Lower lobe of right lung (tissue), 2 donors: ENCODE results near the gene C3. TPM values are rescaled to one million over a fixed set of nuclear protein-coding genes. Genes with fewer than 3 reads are reported as not detected.
"Not testable (repeated sequence)": the region's sequence is repeated elsewhere in the genome, so short reads cannot be mapped to it uniquely, and the experiment has no call there.

Experiments used
- ATAC-seq, 2 donors: fragments of 200-7000 bp; cut with Tn5 transposase; one replicate each; pipeline ENCODE4 v1.9.1; 2020 to 2022; ENCODE audit warnings: mild to moderate bottlenecking in 2 of 2, moderate library complexity in 2 of 2
- DNase-seq: peaks from one replicate; pipeline ENCODE4 v3.0.0-alpha.2; 2020
- H3K27ac ChIP-seq: fragments of 200-600 bp; one replicate; pipeline ENCODE4 v1.8.0; 2022
- H3K27me3 ChIP-seq: fragments of 200-600 bp; one replicate; pipeline ENCODE4 v1.8.0; 2022; ENCODE audit warnings: low read depth
- H3K36me3 ChIP-seq: fragments of 200-600 bp; one replicate; pipeline ENCODE4 v1.8.0; 2022; ENCODE audit warnings: mild to moderate bottlenecking
- H3K4me1 ChIP-seq: fragments of 200-600 bp; one replicate; pipeline ENCODE4 v1.8.0; 2022
- H3K4me3 ChIP-seq: fragments of 200-600 bp; one replicate; pipeline ENCODE4 v1.8.0; 2022; ENCODE audit warnings: mild to moderate bottlenecking
- H3K9me3 ChIP-seq: fragments of 200-600 bp; one replicate; pipeline ENCODE4 v1.8.0; 2022
- intact Hi-C: fragments of 100-400 bp; cut with DNase I; formaldehyde crosslinking; loops from one replicate; pipeline ENCODE4 v1.11.0; 2022
- total RNA-seq: library from RNA; stranded (reverse); fragmentation: NEBNext Ultra II Directional; extraction: Animal tissue kit (Norgen Biotek cat#: 25700); gene quantifications from one replicate; pipeline ENCODE4 v1.2.1, GENCODE V29; 2021
- TF ChIP-seq, protein P1 (sequence below): fragments of 200-600 bp; IDR thresholded peaks from one replicate; pipeline ENCODE4 v1.8.0; 2022; ENCODE audit warnings: antibody characterized with exemption, mild to moderate bottlenecking
- donor health status: DM: no; HTN: yes; CAD: no; lungs with severe emphysema.

C3 gene
- total RNA-seq, 1 donor from 2014 or later: 1,321 TPM

DNA sequence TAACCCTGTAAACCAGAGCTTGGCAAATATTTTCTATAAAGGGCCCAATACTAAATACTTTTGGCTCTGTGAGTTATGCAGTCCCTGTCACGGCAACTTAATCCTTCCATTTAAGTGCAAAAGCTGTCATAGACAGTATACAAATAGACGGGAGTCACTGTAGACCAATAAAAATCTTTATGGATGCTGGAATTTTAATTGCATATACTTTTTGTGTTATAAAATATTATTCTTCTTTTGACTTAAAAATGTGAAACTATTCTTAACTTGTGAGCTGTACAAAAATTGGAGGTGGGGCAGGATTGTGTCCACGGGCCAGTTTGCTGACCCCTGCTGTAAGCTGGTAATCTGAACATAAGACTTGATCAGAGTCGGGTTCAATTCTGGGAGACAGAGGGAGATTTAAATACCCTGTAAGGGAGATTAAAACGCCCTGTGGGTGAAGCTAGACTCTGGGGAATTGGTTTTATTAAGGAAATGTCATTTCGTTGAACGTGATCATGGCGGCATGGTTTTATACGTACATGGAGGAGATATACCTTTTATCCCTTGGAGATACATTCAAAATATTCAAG is 72.2 kb downstream of the C3 start:
- no peak overlapping the region for H3K27ac ChIP-seq
- ATAC-seq (no peak), DNase-seq (no peak)
- TF ChIP-seq, protein P1, sequence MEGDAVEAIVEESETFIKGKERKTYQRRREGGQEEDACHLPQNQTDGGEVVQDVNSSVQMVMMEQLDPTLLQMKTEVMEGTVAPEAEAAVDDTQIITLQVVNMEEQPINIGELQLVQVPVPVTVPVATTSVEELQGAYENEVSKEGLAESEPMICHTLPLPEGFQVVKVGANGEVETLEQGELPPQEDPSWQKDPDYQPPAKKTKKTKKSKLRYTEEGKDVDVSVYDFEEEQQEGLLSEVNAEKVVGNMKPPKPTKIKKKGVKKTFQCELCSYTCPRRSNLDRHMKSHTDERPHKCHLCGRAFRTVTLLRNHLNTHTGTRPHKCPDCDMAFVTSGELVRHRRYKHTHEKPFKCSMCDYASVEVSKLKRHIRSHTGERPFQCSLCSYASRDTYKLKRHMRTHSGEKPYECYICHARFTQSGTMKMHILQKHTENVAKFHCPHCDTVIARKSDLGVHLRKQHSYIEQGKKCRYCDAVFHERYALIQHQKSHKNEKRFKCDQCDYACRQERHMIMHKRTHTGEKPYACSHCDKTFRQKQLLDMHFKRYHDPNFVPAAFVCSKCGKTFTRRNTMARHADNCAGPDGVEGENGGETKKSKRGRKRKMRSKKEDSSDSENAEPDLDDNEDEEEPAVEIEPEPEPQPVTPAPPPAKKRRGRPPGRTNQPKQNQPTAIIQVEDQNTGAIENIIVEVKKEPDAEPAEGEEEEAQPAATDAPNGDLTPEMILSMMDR: no peak
- no peaks in the 10 kb centered on the region for H3K4me1 ChIP-seq
- H3K4me3 ChIP-seq: no peak overlapping the region
- no peaks in the 10 kb centered on the region for H3K9me3 ChIP-seq
- intact Hi-C loops: no loop called here
- no peaks in the 10 kb centered on the region for H3K36me3 ChIP-seq
- H3K27me3 ChIP-seq: peaks cover 17% of the 10 kb centered on the region

DNA sequence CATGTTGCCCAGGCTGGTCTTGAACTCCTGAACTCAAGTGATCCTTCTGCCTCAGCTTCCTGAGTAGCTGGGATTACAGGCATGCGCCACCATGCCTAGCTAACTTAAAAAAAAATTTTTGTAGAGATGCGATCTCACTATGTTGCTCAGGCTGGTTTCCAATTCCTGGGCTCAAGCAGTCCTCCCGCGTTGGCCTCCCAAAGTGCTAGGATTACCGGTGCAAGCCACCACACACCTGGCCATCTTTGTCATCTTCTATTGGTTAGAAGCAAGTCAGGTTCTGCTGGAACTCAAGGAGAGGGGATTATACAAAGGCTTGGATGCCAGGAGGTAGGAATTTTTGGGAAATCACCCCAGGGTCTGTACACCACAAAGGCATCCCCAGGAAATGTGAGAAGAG is 75.7 kb downstream of the C3 start:
- TF ChIP-seq, protein P1: no peak
- Histone ChIP-seq H3K27me3 (peaks cover 17% of the 10 kb centered on the region), H3K27ac (no peak overlapping the region), H3K9me3 (no peaks in the 10 kb centered on the region), H3K36me3 (no peaks in the 10 kb centered on the region), H3K4me3 (no peak overlapping the region), H3K4me1 (peaks cover 7% of the 10 kb centered on the region)
- ATAC-seq (no peak), DNase-seq (no peak)
- intact Hi-C loops: no loop called here

DNA sequence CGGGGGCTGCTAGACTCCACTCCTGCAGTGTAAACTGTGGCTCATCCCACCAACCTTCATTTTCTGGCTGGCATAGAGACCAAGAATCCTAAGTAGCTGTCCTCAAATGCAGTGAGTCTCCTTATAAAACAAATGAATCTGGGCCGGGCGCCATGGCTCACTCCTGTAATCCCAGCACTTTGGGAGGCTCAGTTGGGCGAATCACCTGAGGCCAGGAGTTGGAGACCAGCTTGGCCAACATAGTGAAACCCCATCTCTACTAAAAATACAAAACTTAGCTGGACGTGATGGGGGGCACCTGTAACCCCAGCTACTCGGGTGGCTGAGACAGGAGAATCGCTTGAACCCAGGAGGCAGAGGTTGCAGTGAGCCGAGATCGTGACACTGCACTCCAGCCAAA is 80.1 kb downstream of the C3 start:
- H3K4me1 ChIP-seq, H3K27ac ChIP-seq, H3K27me3 ChIP-seq, H3K36me3 ChIP-seq, ATAC-seq, intact Hi-C loops, DNase-seq, H3K4me3 ChIP-seq, H3K9me3 ChIP-seq: not testable (repeated sequence)

DNA sequence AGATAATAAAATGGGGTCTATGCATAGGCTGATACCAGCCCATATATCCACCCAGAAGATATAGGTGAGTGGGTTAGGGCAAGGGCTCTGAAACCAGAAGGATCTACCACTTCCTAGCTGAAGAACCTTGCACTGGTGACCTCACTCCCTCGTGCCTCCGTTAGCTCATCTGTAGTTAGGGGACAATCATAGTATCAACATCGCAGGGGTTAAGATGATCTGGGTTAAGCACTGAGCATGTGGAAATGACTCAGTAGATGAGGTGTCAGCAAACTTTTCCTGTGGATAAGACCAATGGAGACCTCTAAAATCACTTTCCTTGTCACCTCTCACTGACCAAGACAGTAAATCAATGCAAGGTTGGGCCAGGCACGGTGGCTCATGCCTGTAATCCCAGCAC is 81.0 kb downstream of the C3 start:
- Histone ChIP-seq H3K27ac (no peak overlapping the region), H3K27me3 (peaks cover 8% of the 10 kb centered on the region), H3K36me3 (no peaks in the 10 kb centered on the region), H3K4me1 (peaks cover 7% of the 10 kb centered on the region), H3K9me3 (no peaks in the 10 kb centered on the region), H3K4me3 (no peak overlapping the region)
- DNase-seq: no peak
- intact Hi-C loops: no loop called here
- peak in 1 of 2 donors; percentile 42 for ATAC-seq
- TF ChIP-seq, protein P1: no peak

DNA sequence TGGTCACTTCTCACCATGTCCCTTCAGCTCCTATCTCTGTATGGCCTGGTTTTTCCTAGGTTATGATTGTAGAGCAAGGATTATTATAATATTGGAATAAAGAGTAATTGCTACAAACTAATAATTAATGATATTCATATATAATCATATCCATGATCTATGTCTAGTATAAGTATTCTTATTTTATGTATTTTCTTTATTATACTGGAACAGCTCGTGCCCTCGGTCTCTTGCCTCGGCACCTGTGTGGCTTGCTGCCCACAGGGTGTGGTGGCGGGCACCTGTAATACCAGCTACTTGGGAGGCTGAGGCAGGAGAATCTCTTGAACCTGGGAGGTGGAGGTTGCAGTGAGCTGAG is 87.0 kb downstream of the C3 start:
- H3K27ac ChIP-seq, ATAC-seq, intact Hi-C loops, H3K4me3 ChIP-seq, H3K36me3 ChIP-seq, H3K4me1 ChIP-seq, H3K27me3 ChIP-seq, DNase-seq, H3K9me3 ChIP-seq: not testable (repeated sequence)

DNA sequence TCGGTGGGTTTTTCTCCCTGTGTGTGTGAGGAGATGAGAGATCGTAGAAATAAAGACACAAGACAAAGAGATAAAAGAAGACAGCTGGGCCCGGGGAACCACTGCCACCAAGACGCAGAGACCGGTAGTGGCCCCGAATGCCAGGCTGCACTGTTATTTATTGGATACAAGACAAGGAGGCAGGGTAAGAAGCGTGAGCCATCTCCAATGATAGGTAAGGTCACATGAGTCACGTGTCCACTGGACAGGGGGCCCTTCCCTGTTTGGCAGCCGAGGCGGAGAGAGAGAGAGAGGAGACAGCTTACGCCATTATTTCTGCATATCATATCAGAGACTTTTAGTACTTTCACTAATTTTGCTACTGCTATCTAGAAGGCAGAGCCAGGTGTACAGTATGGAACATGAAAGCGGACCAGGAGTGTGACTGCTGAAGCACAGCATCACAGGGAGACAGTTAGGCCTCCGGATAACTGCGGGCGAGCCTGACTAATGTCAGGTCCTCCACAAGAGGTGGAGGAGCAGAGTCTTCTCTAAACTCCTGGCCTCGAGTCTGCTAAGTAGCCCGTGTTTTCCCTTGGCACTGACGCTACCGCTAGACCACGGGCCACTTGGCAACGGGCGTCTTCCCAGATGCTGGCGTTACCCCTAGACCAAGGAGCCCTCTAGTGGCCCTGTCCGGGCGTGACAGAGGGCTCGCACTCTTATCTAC is 87.5 kb downstream of the C3 start:
- H3K9me3 ChIP-seq, H3K27me3 ChIP-seq, H3K36me3 ChIP-seq, H3K4me3 ChIP-seq, H3K4me1 ChIP-seq, intact Hi-C loops, H3K27ac ChIP-seq: not testable (repeated sequence)
- ATAC-seq (peak; percentile 75 to 78), DNase-seq (peak; percentile 87)
- TF ChIP-seq, protein P1: peak; percentile 69
